Adrenal gland (tissue), 5 donors: ENCODE data around the gene AKAP13.

Experiments used
- POLR2A ChIP-seq, 2 donors: fragments of 450-650 bp; IDR thresholded peaks; one replicate each; pipeline ENCODE4 v1.6.1; 2017; ENCODE audit warnings: antibody characterized with exemption in 2 of 2, mild to moderate bottlenecking in 2 of 2, moderate library complexity in 1 of 2
- TF ChIP-seq, protein P1 (sequence below), 6 experiments: fragments of 450-650 bp in 4 of 6; fragments of 200-600 bp in 2 of 6; sonication (generic) in 1 of 6; IDR thresholded peaks; 1 replicate in 5 of 6; 2 replicates in 1 of 6; pipeline versions ENCODE4 v1.5.1 to v1.8.0; 2016 to 2021; ENCODE audit warnings: antibody characterized with exemption in 6 of 6, mild to moderate bottlenecking in 2 of 6, moderate library complexity in 1 of 6
- donor health status: DM: no; HTN: no; CAD: no.

DNA sequence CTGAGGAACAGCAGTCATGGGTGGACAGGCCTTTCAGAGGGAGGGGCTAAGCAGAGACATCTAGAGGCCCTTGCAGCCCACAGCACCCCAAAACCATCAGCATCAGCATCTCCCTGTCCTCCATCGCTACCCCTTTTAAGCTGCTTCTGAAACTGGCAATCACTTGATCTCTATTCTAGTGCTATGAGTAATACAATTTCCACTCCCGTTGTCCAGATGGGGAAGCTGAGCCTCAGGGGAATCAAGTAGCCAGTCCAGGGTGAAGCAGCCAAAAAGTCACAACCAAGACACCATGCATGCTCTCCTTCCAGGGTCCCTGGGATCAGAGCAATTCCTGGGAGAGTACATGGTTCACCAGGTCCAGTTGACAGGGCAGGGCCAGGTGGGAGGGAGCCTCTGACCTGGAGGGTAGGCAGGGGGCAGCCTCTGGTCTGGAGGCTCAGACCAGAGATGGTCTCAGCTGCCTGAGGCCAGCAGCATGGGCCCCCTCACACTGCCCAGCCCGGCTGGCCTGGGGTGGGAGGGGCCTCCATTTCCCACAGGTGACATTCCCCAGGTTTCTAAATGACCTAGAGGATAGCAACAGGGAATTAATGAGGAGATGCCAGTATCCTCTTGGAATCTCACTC lies 384.4 kb downstream of the AKAP13 start:
- TF ChIP-seq, protein P1, sequence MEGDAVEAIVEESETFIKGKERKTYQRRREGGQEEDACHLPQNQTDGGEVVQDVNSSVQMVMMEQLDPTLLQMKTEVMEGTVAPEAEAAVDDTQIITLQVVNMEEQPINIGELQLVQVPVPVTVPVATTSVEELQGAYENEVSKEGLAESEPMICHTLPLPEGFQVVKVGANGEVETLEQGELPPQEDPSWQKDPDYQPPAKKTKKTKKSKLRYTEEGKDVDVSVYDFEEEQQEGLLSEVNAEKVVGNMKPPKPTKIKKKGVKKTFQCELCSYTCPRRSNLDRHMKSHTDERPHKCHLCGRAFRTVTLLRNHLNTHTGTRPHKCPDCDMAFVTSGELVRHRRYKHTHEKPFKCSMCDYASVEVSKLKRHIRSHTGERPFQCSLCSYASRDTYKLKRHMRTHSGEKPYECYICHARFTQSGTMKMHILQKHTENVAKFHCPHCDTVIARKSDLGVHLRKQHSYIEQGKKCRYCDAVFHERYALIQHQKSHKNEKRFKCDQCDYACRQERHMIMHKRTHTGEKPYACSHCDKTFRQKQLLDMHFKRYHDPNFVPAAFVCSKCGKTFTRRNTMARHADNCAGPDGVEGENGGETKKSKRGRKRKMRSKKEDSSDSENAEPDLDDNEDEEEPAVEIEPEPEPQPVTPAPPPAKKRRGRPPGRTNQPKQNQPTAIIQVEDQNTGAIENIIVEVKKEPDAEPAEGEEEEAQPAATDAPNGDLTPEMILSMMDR (IDR thresholded peaks at IDR 0.05): no peak
- no peak for TF ChIP-seq POLR2A (IDR thresholded peaks at IDR 0.05)
